HEK293 (cell line): ENCODE results near the gene SNX7.

Experiments
- CTCF ChIA-PET: fragments of 350-600 bp; formaldehyde crosslinking; extraction: SDS; loops from one replicate; lab custom pipeline; 2021; ENCODE audit warnings: antibody characterized with exemption; lab: Yijun Ruan, JAX
- POLR2A ChIA-PET: fragments of 300-600 bp; formaldehyde crosslinking; extraction: SDS; loops from one replicate; lab custom pipeline; 2020; ENCODE audit warnings: antibody characterized with exemption, inconsistent platforms; lab: Yijun Ruan, JAX
- H3K27ac ChIP-seq: fragments of 200-500 bp; sonication (Bioruptor generic); 2 replicates; pipeline ENCODE4 v1.5.1; 2014; ENCODE audit warnings: low read depth, low read length, control low read depth, inconsistent platforms; ENCODE audit errors: extremely low read depth
- H3K36me3 ChIP-seq, 2 experiments: fragments of 200-500 bp in 1 of 2; sonication (Bioruptor generic) in 1 of 2; 1 replicate in 1 of 2; 2 replicates in 1 of 2; pipeline ENCODE4 v1.5.1; 2014 to 2017; ENCODE audit warnings: inconsistent platforms in 2 of 2, low read length in 2 of 2; ENCODE audit not compliant: control insufficient read depth in 2 of 2, insufficient read depth in 1 of 2
- H3K4me1 ChIP-seq: fragments of 200-500 bp; sonication (Bioruptor generic); 2 replicates; pipeline ENCODE4 v1.5.1; 2014; ENCODE audit warnings: mild to moderate bottlenecking, low read length, inconsistent platforms; ENCODE audit not compliant: control insufficient read depth, insufficient read depth
- H3K4me3 ChIP-seq: 2 replicates; pipeline ENCODE4 v1.5.1; 2011; ENCODE audit warnings: low read depth, mild to moderate bottlenecking, control low read depth, low read length, moderate library complexity
- H3K9me3 ChIP-seq: fragments of 200-500 bp; sonication (Bioruptor generic); 2 replicates; pipeline ENCODE4 v1.5.1; 2014; ENCODE audit warnings: low read depth, low read length, inconsistent platforms; ENCODE audit not compliant: control insufficient read depth, insufficient read depth
- FEZF1 ChIP-seq: fragments of 450-650 bp; formaldehyde crosslinking; IDR thresholded peaks from 2 replicates; pipeline ENCODE4 v1.5.1; 2016; ENCODE audit warnings: missing biosample characterization, missing genetic modification characterization
- OVOL3 ChIP-seq: fragments of 450-650 bp; formaldehyde crosslinking; IDR thresholded peaks from 2 replicates; pipeline ENCODE4 v1.5.1; 2016; ENCODE audit warnings: missing biosample characterization, missing genetic modification characterization
- SP3 ChIP-seq: fragments of 450-650 bp; formaldehyde crosslinking; IDR thresholded peaks from 2 replicates; pipeline ENCODE4 v1.5.1; 2016; ENCODE audit warnings: missing biosample characterization, missing genetic modification characterization
- ZBTB49 ChIP-seq: fragments of 450-650 bp; formaldehyde crosslinking; IDR thresholded peaks from 2 replicates; pipeline ENCODE4 v1.5.1; 2016; ENCODE audit warnings: missing biosample characterization, missing genetic modification characterization, low read depth
- ZNF16 ChIP-seq: fragments of 450-650 bp; formaldehyde crosslinking; IDR thresholded peaks from 2 replicates; pipeline ENCODE4 v1.5.1; 2016; ENCODE audit warnings: low read depth, missing biosample characterization, missing genetic modification characterization
- ZNF169 ChIP-seq: fragments of 450-650 bp; formaldehyde crosslinking; IDR thresholded peaks from 2 replicates; pipeline ENCODE4 v1.5.1; 2016; ENCODE audit warnings: missing biosample characterization, missing genetic modification characterization
- ZNF174 ChIP-seq: fragments of 450-650 bp; formaldehyde crosslinking; IDR thresholded peaks from 2 replicates; pipeline ENCODE4 v1.5.0; 2017; ENCODE audit warnings: missing biosample characterization, mild to moderate bottlenecking, missing genetic modification characterization
- ZNF202 ChIP-seq: fragments of 450-650 bp; formaldehyde crosslinking; IDR thresholded peaks from 2 replicates; pipeline ENCODE4 v1.5.1; 2016; ENCODE audit warnings: missing biosample characterization, missing genetic modification characterization, borderline replicate concordance
- ZNF335 ChIP-seq: fragments of 450-650 bp; formaldehyde crosslinking; conservative IDR thresholded peaks from 2 replicates; pipeline ENCODE4 v1.5.1; 2016; ENCODE audit warnings: missing biosample characterization, missing genetic modification characterization
- ZNF585B ChIP-seq: fragments of 450-650 bp; formaldehyde crosslinking; IDR thresholded peaks from 2 replicates; pipeline ENCODE4 v1.5.1; 2016; ENCODE audit warnings: missing biosample characterization, missing genetic modification characterization
- ZNF660 ChIP-seq: fragments of 450-650 bp; IDR thresholded peaks from 2 replicates; pipeline ENCODE4 v1.5.1; 2018; ENCODE audit warnings: missing biosample characterization, mild to moderate bottlenecking, missing genetic modification characterization
- ZNF747 ChIP-seq: fragments of 450-650 bp; formaldehyde crosslinking; IDR thresholded peaks from 2 replicates; pipeline ENCODE4 v1.5.1; 2016; ENCODE audit warnings: missing biosample characterization, missing genetic modification characterization
- ZXDB ChIP-seq: fragments of 450-650 bp; formaldehyde crosslinking; IDR thresholded peaks from 2 replicates; pipeline ENCODE4 v1.5.1; 2016; ENCODE audit warnings: missing biosample characterization, missing genetic modification characterization
- TF ChIP-seq, protein P1 (sequence below): fragments of 450-650 bp; formaldehyde crosslinking; conservative IDR thresholded peaks from 2 replicates; pipeline ENCODE4 v1.5.1; 2016; ENCODE audit warnings: low read depth, missing biosample characterization, missing genetic modification characterization
- TF ChIP-seq, protein P2 (sequence below): fragments of 450-650 bp; formaldehyde crosslinking; optimal IDR thresholded peaks from 2 replicates; pipeline ENCODE3; 2016; ENCODE audit warnings: missing biosample characterization, mild to moderate bottlenecking, missing genetic modification characterization
- TF ChIP-seq, protein P3 (sequence below): fragments of 450-650 bp; formaldehyde crosslinking; IDR thresholded peaks from 2 replicates; pipeline ENCODE4 v1.5.1; 2016; ENCODE audit warnings: missing biosample characterization, missing genetic modification characterization
- TF ChIP-seq, protein P4 (sequence below): fragments of 450-650 bp; formaldehyde crosslinking; IDR thresholded peaks from 2 replicates; pipeline ENCODE4 v1.5.1; 2016; ENCODE audit warnings: missing biosample characterization, missing genetic modification characterization

SNX7 gene

DNA sequence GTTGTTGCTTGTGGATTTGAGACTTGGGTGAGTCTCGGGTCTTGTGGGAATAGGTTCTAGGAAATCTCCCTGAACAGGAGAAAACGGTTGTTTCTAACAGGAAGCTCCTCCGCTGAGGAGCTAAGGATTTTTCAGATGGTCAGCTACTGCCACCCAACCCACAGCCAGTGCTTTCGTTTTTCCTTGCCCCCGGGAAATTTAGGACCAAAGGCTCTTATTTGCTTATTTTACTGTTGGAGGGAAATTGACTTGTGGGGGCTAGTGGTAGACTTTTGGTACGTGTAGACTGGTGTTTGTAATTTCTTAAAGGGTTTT lies 792 bp downstream of the SNX7 start:
- ChIA-PET POLR2A (interaction anchor here (0.8 kb wide), 1 partner anchor 8 kb away, joined by 4 read pairs; no protein-coding TSS in a partner anchor), CTCF (interaction anchor here (0.7 kb wide), 1 partner anchor 75 kb away, joined by 3 read pairs; no protein-coding TSS in a partner anchor)
- no peaks in the 10 kb centered on the region for H3K36me3 ChIP-seq
- H3K4me3 ChIP-seq: peak overlapping the region; percentile 66
- no peaks in the 10 kb centered on the region for H3K9me3 ChIP-seq
- H3K4me1 ChIP-seq: peaks cover 4% of the 10 kb centered on the region; the same call in 1 of the 2 replicates
- H3K27ac ChIP-seq: peak overlapping the region; percentile 80; the same call in 1 of the 2 replicates
- TF ChIP-seq ZNF747 (tag by site-specific recombination): no peak
- TF ChIP-seq ZNF16 (tag by site-specific recombination): no peak
- TF ChIP-seq ZNF335: 0 out of 2 replicates have a peak, but pooled peaks have one; percentile 60
- peak; percentile 5; the same call in 1 of the 2 replicates for TF ChIP-seq ZNF660 (tag by site-specific recombination)
- TF ChIP-seq, protein P1, sequence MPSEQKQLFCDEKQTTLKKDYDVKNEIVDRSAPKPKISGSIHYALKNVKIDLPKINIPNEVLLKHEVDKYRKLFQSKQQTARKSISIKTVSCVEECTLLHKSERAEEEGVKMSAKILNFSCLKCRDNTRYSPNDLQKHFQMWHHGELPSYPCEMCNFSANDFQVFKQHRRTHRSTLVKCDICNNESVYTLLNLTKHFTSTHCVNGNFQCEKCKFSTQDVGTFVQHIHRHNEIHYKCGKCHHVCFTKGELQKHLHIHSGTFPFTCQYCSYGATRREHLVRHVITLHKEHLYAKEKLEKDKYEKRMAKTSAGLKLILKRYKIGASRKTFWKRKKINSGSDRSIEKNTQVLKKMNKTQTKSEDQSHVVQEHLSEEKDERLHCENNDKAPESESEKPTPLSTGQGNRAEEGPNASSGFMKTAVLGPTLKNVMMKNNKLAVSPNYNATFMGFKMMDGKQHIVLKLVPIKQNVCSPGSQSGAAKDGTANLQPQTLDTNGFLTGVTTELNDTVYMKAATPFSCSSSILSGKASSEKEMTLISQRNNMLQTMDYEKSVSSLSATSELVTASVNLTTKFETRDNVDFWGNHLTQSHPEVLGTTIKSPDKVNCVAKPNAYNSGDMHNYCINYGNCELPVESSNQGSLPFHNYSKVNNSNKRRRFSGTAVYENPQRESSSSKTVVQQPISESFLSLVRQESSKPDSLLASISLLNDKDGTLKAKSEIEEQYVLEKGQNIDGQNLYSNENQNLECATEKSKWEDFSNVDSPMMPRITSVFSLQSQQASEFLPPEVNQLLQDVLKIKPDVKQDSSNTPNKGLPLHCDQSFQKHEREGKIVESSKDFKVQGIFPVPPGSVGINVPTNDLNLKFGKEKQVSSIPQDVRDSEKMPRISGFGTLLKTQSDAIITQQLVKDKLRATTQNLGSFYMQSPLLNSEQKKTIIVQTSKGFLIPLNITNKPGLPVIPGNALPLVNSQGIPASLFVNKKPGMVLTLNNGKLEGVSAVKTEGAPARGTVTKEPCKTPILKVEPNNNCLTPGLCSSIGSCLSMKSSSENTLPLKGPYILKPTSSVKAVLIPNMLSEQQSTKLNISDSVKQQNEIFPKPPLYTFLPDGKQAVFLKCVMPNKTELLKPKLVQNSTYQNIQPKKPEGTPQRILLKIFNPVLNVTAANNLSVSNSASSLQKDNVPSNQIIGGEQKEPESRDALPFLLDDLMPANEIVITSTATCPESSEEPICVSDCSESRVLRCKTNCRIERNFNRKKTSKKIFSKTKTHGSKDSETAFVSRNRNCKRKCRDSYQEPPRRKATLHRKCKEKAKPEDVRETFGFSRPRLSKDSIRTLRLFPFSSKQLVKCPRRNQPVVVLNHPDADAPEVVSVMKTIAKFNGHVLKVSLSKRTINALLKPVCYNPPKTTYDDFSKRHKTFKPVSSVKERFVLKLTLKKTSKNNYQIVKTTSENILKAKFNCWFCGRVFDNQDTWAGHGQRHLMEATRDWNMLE (tag by site-specific recombination): no peak
- TF ChIP-seq ZNF169 (tag by site-specific recombination): no peak

- Histone ChIP-seq H3K36me3 (no peaks in the 10 kb centered on the region), H3K4me1 (no peaks in the 10 kb centered on the region; the same call in 1 of the 2 replicates), H3K4me3 (no peak overlapping the region), H3K9me3 (no peaks in the 10 kb centered on the region), H3K27ac (no peak overlapping the region)
- CTCF ChIA-PET: interaction anchor here (1.2 kb wide), 1 partner anchor 9 kb away, joined by 3 read pairs; no protein-coding TSS in a partner anchor
- TF ChIP-seq FEZF1 (tag by site-specific recombination) (no peak), ZNF174 (tag by site-specific recombination) (no peak), SP3 (tag by site-specific recombination) (no peak), ZXDB (tag by site-specific recombination) (no peak), OVOL3 (no peak), ZNF202 (no peak), ZNF585B (tag by site-specific recombination) (no peak), ZBTB49 (tag by site-specific recombination) (no peak)
- TF ChIP-seq, protein P2, sequence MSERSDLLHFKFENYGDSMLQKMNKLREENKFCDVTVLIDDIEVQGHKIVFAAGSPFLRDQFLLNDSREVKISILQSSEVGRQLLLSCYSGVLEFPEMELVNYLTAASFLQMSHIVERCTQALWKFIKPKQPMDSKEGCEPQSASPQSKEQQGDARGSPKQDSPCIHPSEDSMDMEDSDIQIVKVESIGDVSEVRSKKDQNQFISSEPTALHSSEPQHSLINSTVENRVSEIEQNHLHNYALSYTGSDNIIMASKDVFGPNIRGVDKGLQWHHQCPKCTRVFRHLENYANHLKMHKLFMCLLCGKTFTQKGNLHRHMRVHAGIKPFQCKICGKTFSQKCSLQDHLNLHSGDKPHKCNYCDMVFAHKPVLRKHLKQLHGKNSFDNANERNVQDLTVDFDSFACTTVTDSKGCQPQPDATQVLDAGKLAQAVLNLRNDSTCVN (tag by site-specific recombination): no peak
- TF ChIP-seq, protein P3, sequence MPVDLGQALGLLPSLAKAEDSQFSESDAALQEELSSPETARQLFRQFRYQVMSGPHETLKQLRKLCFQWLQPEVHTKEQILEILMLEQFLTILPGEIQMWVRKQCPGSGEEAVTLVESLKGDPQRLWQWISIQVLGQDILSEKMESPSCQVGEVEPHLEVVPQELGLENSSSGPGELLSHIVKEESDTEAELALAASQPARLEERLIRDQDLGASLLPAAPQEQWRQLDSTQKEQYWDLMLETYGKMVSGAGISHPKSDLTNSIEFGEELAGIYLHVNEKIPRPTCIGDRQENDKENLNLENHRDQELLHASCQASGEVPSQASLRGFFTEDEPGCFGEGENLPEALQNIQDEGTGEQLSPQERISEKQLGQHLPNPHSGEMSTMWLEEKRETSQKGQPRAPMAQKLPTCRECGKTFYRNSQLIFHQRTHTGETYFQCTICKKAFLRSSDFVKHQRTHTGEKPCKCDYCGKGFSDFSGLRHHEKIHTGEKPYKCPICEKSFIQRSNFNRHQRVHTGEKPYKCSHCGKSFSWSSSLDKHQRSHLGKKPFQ (tag by site-specific recombination): no peak
- TF ChIP-seq, protein P4, sequence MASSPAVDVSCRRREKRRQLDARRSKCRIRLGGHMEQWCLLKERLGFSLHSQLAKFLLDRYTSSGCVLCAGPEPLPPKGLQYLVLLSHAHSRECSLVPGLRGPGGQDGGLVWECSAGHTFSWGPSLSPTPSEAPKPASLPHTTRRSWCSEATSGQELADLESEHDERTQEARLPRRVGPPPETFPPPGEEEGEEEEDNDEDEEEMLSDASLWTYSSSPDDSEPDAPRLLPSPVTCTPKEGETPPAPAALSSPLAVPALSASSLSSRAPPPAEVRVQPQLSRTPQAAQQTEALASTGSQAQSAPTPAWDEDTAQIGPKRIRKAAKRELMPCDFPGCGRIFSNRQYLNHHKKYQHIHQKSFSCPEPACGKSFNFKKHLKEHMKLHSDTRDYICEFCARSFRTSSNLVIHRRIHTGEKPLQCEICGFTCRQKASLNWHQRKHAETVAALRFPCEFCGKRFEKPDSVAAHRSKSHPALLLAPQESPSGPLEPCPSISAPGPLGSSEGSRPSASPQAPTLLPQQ (tag by site-specific recombination): no peak
- POLR2A ChIA-PET: no interaction called here
These were observed 7.2 kb downstream of the SNX7 start for GRCh38 chr1:98668733-98669132.
